ENCODE measurements around the gene P2RX6. TPM values are rescaled to one million over a fixed set of nuclear protein-coding genes. Genes with fewer than 3 reads are reported as not detected.
"Not testable (repeated sequence)": the region's sequence is repeated elsewhere in the genome, so short reads cannot be mapped to it uniquely, and the experiment has no call there.

Gene P2RX6
- total RNA-seq, 2 donors from 2014 or later = 4.6 to 5.5 TPM

DNA sequence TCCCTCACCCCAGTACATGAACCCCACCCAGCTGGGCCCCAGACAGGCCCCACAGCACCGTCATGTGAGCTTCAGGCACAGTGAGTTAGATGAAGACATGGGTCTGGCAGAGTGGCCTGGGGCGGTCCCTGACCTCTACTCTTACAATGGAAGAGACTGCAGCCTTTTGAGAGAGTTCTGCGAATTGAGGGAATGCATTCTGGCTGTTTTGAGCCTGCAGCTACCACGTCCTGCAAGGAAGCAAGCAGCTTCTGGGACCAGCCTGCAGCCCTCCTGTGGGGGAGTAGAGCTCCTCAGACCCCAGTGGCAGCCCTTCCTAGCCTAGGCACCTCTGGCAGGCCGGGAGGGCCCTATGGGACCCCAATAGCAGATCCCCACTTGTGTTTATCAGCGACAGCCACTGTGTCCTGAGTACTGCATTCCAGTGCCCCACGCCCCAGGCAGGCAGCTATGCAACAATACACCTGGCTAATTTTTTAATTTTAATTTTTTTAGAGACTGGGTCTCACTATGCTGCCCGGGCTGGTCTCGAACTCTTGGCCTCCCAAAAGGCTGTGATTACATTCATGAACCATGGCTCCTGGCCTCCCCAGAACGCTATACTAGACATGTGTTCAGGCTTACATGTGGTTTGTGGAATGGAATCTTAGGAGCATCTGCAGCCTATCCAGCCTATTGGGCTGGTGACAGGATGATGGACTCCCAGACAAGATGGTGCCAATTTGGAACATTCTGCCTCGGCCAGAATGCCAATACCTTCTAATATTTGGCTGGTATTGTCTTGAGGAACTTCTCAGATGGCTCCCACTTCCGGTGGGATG, 18.1 kb downstream of the P2RX6 start:
- no peak overlapping the region for H3K27ac ChIP-seq
- peak overlapping the region in 1 of 2 donors; percentile 38 for H3K4me3 ChIP-seq
- no peaks in the 10 kb centered on the region for H3K36me3 ChIP-seq
- TF ChIP-seq POLR2A (IDR thresholded peaks at IDR 0.05) = no peak
- TF ChIP-seq POLR2AphosphoS5 (IDR thresholded peaks at IDR 0.05) = no peak
- TF ChIP-seq, protein P1, sequence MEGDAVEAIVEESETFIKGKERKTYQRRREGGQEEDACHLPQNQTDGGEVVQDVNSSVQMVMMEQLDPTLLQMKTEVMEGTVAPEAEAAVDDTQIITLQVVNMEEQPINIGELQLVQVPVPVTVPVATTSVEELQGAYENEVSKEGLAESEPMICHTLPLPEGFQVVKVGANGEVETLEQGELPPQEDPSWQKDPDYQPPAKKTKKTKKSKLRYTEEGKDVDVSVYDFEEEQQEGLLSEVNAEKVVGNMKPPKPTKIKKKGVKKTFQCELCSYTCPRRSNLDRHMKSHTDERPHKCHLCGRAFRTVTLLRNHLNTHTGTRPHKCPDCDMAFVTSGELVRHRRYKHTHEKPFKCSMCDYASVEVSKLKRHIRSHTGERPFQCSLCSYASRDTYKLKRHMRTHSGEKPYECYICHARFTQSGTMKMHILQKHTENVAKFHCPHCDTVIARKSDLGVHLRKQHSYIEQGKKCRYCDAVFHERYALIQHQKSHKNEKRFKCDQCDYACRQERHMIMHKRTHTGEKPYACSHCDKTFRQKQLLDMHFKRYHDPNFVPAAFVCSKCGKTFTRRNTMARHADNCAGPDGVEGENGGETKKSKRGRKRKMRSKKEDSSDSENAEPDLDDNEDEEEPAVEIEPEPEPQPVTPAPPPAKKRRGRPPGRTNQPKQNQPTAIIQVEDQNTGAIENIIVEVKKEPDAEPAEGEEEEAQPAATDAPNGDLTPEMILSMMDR (IDR thresholded peaks at IDR 0.05) = no peak
- no peaks in the 10 kb centered on the region for H3K9me3 ChIP-seq
- H3K27me3 ChIP-seq (replicated peaks; ENCODE audit: insufficient read depth) = no peaks in the 10 kb centered on the region
- DNase-seq (ENCODE audit: low spot score) = no peak
- WGBS = 89% methylated on average over 11 of the region's 12 CpGs
- intact Hi-C loops (cut with DNase I) = no loop called here
- H3K4me1 ChIP-seq (replicated peaks) = peaks cover 5% of the 10 kb centered on the region

DNA sequence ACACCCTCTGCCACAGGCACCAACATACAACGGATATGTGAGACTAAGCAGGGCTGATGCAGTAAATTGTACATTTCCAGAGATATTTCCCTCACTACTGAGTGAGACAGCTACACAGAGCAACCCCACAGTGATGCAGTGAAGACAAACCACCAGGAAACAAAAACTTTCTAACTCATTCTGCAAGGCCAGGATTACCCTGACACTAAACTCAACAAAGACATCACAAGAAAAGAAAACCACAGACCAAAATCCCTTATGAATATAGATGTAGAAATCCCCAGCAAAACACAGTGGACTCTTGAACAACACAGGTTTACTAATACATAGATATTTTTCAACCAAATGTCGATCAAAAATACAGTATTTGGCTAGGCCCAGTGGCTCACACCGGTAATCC, 18.9 kb downstream of the P2RX6 start:
- Histone ChIP-seq H3K4me1 (replicated peaks) (peaks cover 5% of the 10 kb centered on the region), H3K9me3 (no peaks in the 10 kb centered on the region), H3K27me3 (replicated peaks; ENCODE audit: insufficient read depth) (no peaks in the 10 kb centered on the region), H3K4me3 (no peak overlapping the region), H3K36me3 (no peaks in the 10 kb centered on the region), H3K27ac (no peak overlapping the region)
- TF ChIP-seq, protein P1 (IDR thresholded peaks at IDR 0.05) = no peak
- TF ChIP-seq POLR2A (IDR thresholded peaks at IDR 0.05) (no peak), POLR2AphosphoS5 (IDR thresholded peaks at IDR 0.05) (no peak)
- no peak for DNase-seq (ENCODE audit: low spot score)
- WGBS = 94% methylated on average over 3 of the region's 3 CpGs
- intact Hi-C loops (cut with DNase I) = no loop called here

DNA sequence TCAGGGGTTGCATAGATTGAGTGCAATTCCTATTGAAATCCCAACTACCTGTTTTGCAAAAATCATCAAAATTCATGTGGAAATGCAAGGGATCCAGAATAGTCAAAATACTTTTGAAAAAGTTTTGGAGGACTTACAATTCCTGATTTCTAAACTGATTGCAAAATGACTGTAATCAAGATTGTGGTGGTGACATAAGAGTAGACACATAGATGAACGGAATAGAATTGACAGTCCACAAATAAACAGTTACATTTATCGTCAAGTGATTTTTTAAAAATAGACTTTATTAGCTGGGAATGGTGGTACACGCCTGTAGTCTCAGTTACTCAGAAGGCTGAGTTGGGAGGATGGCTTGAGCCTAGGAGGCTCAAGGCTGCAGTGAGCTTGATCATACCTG, 20.0 kb downstream of the P2RX6 start:
- intact Hi-C loops (cut with DNase I) = no loop called here
- TF ChIP-seq POLR2AphosphoS5 (IDR thresholded peaks at IDR 0.05) (no peak), POLR2A (IDR thresholded peaks at IDR 0.05) (no peak)
- TF ChIP-seq, protein P1 (IDR thresholded peaks at IDR 0.05) = no peak

DNA sequence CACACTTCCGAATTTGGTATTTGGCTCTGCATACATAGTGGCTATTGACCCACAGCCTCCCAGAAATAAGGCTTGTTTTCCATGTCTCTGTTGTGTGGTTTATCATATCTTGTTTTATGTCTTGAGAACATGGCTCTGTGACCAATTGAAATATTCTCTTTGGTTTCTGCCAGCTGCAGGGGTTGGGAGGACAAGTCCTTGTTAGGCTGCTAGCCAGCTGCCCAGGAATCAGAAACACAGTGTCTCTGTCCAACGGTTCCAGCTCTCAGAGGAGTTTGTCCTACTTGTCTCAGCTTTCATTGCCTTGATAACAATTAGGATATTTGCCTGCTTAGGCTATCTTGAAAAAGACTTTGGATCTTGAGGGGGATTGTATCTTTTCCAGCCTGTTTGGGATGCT, 23.4 kb downstream of the P2RX6 start:
- intact Hi-C loops (cut with DNase I) = no loop called here
- no peak overlapping the region for H3K27ac ChIP-seq
- no peak for DNase-seq (ENCODE audit: low spot score)
- TF ChIP-seq, protein P1 (IDR thresholded peaks at IDR 0.05) = no peak
- no peak for TF ChIP-seq POLR2A (IDR thresholded peaks at IDR 0.05)
- TF ChIP-seq POLR2AphosphoS5 (IDR thresholded peaks at IDR 0.05) = no peak
- no peaks in the 10 kb centered on the region for H3K4me1 ChIP-seq (replicated peaks)
- H3K9me3 ChIP-seq = no peaks in the 10 kb centered on the region
- WGBS = 23% methylated on average over 2 of the region's 2 CpGs
- no peaks in the 10 kb centered on the region for H3K36me3 ChIP-seq
- no peak overlapping the region for H3K4me3 ChIP-seq
- H3K27me3 ChIP-seq (replicated peaks; ENCODE audit: insufficient read depth) = no peaks in the 10 kb centered on the region

More for the DNA sequence above, 20.0 kb downstream of the P2RX6 start:
- Histone ChIP-seq H3K9me3 (no peaks in the 10 kb centered on the region), H3K36me3 (no peaks in the 10 kb centered on the region), H3K27me3 (replicated peaks; ENCODE audit: insufficient read depth) (no peaks in the 10 kb centered on the region), H3K4me3 (no peak overlapping the region), H3K4me1 (replicated peaks) (peaks cover 5% of the 10 kb centered on the region), H3K27ac (no peak overlapping the region)
- 67% methylated on average over 3 of the region's 3 CpGs for WGBS
- no peak for DNase-seq (ENCODE audit: low spot score)

DNA sequence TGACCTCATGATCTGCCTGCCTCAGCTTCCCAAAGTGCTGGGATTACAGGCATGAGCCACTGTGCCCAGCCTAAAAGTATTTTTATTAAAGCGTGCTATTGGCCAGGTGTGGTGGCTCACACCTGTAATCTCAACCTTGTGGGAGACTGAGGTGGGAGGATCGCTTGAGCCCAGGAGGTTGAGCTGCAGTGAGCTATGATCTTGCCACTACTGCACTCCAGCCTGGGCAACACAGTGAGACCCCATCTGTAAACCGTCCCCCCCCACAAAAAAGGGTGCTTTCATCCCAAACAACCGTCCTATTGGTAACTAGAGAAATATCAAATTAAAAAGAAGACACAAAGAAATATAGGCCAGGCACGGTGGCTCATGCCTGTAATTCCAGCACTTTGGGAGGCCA, 24.2 kb downstream of the P2RX6 start:
- 88% methylated on average over 5 of the region's 5 CpGs for WGBS

More for the DNA sequence above, 24.2 kb downstream of the P2RX6 start:
- DNase-seq (ENCODE audit: low spot score); H3K4me3 ChIP-seq; H3K4me1 ChIP-seq (replicated peaks); intact Hi-C loops (cut with DNase I); H3K36me3 ChIP-seq; H3K27me3 ChIP-seq (replicated peaks; ENCODE audit: insufficient read depth); H3K27ac ChIP-seq; H3K9me3 ChIP-seq: not testable (repeated sequence)
